ENCODE measurements around the gene RNF40.
"Not testable (repeated sequence)": the region's sequence is repeated elsewhere in the genome, so short reads cannot be mapped to it uniquely, and the experiment has no call there.

RNF40 gene

DNA sequence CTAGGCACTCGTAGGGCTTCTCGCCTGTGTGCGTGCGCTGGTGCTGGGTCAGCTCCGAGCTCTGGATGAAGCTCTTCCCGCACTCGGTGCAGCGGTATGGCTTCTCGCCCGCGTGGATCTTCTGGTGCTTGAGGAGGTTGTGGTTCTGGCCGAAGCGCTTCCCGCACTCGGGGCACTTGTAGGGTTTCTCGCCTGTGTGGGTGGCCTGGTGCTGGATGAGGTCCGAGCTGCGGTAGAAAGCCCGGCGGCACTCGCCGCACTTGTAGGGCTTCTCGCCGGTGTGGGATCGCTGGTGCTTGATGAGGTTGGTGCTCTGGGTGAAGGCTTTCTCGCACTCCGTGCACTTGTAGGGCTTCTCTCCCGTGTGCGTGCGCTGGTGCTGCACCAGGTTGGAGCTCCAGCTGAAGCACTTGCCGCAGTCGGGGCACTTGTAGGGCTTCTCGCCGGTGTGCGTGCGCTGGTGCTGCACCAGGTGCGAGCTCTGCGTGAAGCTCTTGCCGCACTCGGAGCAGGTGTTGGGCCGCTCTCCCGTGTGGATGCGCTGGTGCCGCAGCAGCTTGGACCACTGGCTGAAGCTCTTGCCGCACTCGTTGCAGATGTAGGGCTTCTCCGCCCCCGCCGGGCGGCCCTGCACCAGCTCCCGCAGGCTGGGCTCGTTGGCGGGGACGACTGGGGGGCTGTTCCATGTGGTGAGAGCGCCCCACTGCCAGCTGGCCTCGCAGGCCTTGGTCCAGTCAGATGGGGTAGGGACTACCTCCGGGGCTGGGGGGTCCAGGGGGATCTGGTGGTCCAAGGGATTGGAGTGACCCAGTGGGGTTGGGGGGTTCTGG, 21.4 kb downstream of the RNF40 start:
- no peak for DNase-seq

DNA sequence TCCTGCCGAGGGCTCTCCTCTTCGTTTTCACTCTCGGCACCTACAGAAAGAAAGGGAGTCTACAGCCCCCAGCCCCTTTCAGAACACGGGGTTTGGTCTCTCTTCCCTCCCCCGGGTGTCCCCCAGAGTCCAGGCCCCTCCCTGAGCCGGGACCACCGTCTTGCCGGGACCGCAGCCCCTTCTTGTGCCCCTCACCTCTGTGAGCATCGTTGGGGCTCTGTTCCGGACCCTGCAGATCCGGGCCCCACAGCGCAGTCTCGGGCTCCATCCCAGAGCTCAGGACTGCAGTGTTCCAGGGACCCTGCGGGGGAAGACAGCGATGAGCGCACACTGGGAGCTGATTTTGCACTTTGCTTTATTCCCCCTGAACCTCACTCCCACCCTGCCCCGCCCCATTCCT, 22.1 kb downstream of the RNF40 start:
- DNase-seq = no peak

DNA sequence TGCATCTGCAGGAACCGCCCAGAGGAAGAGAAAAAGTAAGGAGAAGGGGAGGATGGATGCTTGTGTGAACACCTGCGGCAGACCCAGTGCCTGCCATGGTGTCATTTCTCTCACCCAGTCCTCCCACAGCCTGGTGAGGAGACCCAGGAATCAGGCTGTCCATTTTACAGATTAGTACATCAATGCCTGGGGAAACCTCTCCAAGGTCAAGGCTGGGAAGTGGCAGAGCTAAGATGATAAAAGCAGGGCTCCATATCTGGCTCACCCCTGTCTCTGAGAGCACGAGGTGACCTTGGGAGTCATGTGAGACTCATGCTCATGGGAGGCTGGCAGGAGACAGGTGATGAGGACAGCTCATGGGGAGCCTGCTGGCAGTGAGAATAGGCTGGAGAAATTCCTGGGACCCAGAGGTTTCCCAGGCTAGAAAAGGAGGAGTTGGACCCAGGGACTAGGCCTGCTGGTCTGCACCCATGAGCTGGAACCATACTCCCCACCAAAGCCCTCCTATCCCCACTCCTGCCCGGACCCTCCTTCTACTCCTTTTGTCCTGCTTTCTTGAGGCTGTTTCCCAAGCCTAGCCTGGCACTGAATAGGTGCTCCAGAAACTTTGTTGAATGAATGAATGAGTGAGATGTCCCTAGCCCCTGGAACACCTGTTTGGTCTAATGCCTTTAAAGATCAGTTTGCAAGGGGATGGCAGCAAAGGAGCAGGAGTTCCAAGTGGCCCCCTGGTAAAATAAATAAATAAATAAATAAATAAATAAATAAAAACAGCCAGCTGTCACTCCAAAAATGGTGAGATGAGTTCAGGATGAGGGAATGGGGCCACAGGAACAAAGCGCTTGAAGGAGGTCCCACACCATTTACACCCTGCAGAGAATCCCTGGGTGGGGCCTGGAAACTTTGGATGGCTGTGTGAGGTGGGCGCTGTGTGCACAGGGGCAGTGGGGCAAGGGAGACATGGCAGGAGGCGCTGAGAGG, 23.3 kb downstream of the RNF40 start:
- no peak for DNase-seq

DNA sequence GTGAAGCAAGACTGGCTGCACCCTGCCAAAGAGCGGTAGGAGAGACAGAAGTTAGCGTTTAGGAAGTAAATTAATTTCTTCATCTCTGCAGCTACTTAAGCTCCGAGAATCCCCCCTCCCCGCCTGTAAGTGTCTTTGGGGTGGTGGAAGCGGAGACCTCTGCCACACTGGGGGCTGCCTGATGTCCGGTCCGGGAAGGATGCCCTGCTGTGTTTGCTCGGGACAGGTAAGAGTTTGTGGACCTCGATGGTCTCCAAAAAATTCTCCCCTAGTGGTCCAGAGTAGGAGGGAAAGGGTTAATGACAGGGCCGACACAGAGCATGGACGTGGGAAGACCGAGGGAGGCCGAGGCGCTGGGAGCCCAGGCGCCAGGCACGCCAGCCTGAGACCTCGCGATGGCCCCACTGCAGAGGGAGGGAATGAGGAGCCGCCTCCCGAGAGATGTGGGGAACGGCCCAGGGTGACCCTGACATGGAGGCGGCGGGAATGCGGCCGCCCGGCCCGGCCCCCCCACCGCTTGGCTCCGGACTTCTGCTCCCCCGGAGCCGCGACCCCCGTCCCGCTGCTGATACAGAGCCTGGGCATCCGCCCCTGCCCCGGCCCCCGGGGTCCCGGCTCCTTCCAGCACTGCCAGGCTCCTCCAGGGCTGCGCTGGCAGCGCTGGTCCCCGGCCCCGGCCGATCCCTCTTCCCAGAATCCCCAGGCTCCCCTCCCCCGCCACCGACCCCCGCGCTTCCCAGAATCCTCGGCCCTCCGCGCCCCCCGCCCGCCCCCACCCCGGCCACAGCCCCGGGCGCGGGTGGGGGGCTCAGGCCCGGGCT, 24.2 kb downstream of the RNF40 start:
- DNase-seq = no peak

DNA sequence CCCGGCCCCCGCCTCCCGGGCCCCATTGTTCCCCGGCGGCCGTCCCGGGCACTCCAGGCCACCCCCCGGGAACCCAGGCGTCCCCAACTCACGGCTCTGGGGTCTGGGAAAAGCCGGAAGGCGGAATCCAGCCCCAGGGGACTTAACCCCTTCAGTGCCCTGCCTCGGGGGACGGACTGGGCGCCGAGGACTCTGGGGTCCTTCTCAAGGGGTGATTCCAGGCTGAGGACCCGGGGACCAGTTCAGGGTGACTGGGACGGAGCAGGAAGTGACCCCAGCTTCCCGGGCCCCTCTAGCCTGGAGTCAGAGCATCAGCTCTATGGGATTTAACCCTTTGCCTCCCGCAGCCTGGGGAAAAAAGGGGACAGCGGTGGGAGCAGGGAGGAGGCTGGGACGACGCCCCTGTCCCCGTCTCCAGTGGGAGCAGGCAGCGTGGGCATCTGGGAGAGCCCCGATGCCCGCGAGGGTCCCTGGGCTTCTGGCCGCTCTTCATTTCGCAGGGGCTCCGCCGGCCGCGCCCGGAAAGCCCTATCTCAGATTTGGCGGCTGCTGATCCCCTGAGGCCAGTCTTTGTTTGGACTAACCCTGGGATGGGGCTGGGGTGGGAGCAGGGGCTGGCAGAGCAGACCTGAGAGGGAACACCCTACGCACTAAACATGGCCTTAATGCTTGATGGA, 25.0 kb downstream of the RNF40 start, which contains the start of gene ZNF629:
Gene ZNF629 (minus strand): TSS at position 270 of the 677 bp plus-strand sequence. CDS start 2,723 bp downstream, outside the sequence.
- DNase-seq = no peak

DNA sequence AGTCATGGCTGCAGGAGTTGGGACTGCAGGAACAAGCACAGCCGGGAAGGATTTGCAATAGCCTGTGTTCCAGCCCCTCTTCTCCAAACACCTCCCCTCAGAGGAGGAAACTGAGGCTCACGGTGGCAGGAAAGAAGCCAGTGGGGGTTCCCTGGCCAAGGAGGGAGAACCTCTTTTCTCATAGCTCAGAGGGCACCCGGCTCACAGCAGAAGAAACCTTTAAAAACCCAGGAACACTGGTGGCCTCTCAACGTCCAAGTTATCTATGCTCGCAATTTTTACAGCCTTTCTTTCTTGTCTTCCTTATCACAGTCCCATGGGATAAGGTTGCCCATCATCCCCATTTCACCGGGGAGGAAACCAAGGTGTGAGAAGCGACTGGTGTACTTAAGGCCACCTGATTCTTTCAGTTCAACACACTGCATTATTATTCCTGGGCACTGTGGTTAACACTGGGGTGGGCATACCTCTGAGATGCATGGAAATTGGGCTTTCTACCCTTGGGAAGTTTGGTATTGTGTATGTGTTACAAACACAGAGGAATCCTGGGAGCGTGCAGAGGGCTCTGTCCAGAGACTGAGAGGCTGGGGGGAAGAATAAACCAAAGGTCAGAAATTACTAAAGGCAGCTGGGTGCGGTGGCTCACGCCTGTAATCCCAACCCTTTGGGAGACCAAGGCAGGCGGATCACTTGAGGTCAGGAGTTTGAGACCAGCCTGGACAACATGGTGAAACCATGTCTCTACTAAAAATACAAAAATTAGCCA, 25.7 kb downstream of the RNF40 start:
- no peak for DNase-seq

DNA sequence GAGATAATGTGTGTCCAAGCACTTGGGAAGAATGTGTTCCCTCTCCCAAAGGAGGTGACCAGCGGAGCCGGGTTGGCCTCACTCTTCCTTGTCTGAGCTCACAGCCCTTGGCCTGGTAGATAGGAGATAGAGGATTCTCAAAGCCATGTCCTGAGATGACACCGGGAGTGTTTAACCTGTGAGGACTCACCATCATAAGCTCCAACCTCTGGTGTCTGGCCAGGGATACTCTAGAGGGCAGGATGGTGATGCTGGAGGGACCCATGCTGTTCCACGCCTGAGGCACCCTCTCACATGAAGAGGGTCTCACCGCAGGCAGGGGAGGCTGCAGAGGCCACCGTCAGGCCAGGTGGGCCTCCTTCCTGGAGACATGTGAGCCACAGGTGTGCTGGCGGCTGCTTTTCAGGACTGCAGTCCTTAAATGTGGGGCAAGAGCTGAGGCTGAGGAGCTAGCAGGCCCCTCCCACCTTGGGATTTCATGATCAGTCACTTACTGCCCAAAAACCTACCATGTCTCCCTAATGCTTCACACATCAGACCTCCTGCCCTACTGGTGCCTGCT, 31.5 kb downstream of the RNF40 start:
- no peak for DNase-seq

DNA sequence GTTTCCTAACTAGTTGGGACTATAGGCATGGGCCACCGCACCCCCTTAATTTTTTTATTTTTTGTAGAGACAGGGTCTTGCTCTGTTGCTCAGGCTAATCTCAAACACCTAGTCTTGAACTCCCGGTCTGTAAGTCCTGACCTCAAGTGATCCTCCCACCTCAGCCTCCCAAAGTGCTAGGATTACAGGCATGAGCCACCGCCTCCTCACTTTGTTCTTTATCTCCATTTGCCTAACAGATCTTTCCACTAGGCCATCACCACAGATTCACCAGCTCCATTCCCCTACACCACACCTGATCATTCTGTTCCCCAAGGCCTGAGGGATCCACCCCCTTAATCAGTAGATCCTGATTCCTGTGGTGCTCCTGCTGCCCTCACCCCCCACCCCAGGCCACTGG, 32.5 kb downstream of the RNF40 start:
- no peak for DNase-seq

DNA sequence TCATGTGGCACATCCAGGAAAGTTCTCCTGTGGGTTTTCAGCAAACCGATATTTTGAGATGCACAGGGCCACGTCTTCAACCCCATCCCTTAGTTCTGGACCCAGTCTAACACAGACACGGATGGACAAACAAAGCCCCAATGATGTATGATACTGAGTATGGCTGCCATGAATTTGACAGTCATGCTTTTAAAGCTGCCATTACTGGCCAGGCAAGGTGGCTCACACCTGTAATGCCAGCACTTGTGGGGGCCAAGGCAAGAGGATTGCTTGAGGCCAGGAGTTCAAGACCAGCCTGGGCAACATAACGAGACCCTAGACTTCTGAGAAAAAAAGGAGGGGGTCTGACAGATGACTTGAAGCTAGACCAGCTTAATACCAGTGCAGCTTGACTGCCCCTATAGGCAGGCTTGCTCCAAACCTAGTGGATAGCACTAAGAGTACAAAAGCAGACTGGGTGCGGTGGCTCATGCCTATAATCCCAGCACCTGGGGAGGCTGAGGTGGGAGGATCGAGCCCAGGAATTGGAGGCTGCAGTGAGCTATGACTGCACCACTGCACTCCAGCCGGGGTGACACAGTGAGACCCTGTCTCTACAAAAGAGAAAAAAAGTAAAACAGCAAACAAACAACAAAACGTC, 35.7 kb downstream of the RNF40 start:
- DNase-seq = no peak

DNA sequence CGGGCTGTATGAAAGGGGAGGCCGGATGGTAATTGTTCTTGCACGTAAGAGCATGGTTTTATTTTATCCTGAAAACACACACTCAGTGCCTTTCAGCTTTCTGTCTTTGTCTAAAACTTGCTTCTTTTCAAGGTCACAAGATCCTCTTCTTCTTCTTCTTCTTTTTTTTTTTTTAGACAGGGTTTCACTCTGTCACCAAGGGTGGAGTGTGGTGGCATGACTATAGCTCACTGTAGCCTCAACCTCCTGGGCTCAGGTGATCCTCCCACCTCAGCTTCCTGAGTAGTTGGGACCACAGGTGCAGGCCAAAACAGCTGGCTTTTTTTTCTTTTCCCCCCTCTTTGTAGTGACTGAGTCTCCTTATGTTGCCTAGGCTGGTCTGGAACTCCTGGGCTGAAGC, 40.8 kb downstream of the RNF40 start:
- no peak for DNase-seq

DNA sequence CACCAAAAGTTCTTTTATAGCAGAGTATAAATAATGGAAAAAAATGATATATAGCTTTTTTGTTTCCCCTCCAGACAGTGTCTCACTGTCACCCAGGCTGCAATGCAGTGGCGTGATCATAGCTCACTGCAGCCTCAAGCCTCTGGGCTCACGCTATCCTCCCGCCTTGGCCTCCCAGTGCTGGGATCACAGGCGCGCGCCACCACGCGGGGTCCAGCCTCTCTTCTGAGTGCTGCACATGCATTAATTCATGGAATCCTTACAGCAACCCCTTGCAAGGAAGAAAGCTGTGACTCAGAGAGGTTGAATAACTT, 42.9 kb downstream of the RNF40 start:
- DNase-seq = no peak

DNA sequence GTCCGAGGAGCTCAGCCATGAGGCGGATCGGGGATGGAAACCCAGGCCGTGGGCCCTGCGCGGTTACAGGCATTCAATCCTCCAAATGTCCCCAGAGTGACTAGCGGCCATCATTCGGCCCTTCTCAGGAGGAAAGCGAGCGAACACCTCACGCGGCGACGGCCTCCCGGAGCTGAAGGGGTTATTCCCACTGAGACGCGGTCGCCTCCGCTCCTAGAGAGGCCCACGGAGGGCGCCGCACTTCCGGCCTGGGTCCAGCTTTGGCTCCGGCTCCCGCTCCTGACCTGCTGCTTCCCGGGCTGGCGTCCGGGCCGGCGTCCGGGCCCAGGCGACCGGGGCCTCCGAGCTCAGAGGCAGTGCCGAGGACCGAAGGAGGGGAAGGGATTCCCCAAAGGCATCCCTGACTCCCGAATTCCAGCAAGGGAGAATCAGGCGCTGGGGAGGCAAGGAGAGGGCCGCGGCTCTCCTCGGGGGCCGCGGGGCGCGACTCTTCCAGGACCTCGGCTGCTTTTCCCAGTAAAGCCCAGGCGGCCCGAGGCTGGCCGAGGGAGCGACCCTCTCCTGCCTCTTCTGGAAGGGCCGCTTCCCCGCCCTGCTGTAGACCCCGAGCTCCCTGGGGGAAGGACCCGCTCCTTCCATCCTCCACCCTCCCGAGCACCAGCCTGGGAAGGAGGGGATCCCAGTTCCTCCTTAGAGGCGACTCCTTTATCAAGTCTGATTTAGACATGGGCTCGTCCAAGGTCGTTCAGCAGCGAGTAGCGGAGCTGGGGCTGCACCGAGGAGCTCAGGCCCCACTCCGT, 43.4 kb downstream of the RNF40 start:
- DNase-seq = peak in 3 of 5 donors; percentile 30 to 48 (median 35)

DNA sequence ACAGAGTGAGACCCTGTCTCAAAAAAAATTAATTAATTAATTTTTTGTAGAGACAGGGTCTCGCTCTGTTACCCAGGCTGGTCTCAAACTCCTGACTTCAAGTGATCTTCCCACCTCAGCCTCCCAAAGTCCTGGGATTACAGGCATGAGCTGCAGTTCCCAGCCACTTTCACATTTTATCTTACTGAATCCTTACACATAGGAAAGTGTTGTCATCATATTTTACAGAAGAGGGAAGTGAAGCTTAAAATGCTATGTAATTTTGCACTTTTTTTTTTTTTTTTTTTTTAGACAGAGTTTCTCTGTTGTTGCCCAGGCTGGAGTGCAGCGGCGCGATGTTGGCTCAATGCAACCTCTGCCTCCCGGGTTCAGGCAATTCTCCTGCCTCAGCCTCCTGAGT, 46.0 kb downstream of the RNF40 start:
- no peak for DNase-seq

DNA sequence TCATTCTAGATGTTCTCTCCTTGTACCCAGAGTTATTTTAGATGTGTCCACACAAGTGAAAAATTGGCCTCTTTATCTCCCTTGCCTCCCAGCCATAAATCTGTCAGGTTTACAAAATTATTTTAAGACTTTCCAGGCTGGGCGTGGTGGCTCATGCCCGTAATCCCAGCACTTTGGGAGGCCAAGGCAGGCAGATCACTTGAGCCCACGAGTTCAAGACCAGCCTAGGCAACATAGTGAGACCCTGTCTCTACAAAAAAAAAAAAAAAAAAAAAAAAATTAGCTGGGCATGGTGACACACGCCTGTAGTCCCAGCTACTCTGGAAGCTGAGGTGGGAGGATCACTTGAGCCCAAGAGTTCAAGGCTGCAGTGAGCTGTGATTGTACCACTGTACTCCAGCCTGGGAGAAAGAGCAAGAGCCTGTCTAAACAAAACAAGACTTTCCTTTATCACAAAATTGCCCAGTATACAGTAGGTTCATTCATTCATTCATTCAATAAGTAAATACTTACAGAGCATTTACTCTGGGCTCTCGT, 46.8 kb downstream of the RNF40 start:
- not testable (repeated sequence) for DNase-seq

DNA sequence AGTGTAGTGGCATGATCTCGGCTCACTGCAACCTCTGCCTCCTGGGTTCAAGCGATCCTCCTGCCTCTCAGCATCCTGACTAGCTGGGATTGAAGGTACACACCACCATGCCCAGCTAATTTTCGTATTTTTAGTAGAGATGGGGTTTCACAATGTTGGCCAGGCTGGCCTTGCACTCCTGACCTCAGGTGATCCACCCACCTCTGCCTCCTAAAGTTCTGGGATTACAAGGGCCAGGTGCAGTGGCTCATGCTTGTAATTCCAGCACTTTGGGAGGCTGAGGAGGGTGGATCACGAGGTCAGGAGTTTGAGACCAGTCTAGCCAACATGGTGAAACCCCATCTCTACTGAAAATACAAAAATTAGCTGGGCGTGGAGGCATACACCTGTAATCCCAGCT, 47.6 kb downstream of the RNF40 start:
- DNase-seq = not testable (repeated sequence)

DNA sequence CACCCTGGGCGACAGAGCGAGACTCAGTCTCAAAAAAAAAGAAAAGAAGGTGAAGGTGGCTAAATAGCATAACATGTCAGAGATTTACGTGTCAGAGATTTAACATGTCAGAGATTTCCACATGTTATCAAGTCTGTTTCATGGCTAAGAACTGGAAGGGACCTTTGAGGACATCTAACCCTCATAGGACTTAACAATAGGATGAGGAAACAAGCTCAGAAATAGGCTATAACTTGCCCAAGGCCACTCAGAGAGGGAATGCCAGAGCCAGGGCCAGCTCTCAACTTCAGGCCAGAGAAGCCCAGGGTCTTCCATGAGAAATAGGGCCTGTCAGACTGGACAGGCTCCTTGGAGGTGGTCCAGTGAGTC, 51.7 kb downstream of the RNF40 start:
- no peak for DNase-seq

DNA sequence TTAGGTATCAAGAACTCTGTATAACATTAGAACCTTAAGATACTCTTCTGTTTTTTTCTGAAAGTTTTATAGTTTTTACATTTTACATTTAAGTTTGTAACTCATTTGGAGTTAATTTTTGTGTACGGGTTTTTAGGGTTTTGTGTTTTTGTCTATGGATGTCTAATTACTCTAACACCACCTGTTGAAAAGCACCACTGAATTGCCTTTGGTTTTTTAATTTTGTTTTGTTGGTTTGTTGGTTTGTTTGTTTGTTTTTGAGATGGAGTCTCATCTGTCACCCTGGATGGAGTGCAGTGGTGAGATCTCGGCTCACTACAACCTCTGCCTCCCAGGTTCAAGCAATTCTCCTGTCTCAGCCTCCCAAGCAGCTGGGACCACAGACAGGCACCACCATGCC, 54.6 kb downstream of the RNF40 start:
- DNase-seq = no peak

DNA sequence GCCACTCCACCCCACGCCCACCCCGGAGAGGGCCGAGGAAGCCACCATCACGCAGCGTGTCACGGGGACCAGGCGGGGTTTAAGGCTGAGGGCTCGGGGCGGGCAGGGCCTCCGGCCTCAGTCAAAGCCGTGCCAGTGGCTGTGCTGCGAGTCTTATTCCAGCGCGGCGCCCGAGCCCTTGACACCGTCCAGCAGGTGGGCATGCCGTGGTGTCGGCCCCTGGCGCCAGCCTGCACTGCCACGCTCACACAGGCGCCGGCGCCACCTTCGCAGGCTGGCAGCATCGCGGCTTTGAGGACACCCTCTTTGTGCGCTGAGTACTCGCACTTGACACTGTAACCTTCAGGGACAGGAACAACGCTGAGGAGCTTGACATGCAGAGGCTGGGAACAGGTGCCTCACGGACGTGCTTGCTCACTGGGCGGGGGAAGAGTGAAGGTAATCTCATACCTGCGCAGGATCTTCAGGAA, 58.9 kb downstream of the RNF40 start:
- no peak for DNase-seq

DNA sequence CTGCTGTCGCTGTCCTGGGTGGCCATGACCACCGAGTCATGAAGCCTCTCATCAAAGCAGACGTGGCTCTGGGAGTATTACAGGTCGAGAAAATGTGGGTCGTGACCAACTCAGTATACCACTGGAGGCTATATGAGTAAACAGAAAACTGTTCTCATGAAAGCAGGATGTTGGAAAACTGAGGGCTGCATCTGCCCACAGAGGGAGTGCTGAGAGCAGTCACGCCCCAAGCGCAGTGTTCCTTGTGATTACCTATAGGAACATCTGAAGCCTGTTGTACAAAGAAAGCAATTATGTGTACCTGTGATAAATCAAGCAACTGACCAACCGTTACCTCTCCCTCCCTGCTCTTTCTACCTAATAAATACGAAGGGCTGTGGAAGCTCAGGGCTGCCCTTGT, 59.3 kb downstream of the RNF40 start:
- DNase-seq = not testable (repeated sequence)

Data from T-helper 1 cell (primary cell).